Measurements from ENCODE around the gene ITPR2.

Gene ITPR2

DNA sequence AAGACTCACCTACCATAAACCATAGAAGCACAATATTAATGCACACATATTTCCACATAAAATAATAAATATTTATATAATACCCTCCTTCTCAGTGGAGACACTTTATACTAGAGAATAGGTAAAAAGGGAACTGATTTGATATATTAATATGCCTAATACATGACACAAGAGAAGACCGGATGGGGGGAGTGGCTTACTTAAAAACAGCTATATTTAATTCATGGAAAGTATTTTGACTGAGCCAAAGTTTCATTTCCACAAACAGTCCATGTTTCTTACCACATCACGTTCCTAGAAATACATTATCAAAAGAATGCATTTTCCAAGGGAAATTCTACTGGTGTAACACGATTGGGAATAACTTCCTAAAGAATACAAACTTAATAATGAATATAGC, 63.4 kb downstream of the ITPR2 start:
- Histone ChIP-seq H3K4me3 (ENCODE audit: low read depth, low read length, poor library complexity, severe bottlenecking) (no peak overlapping the region), H3F3A (ENCODE audit: insufficient read depth, low read length) (no peaks in the 10 kb centered on the region), H3K9me3 (ENCODE audit: low read length) (no peaks in the 10 kb centered on the region), H4K20me1 (ENCODE audit: insufficient read depth, low read length) (no peaks in the 10 kb centered on the region), H3K9me2 (ENCODE audit: low read depth, low read length) (no peaks in the 10 kb centered on the region), H3K9ac (ENCODE audit: low read length) (no peak overlapping the region), H3K27me3 (ENCODE audit: insufficient read depth, low read length) (no peaks in the 10 kb centered on the region), H2AFZ (ENCODE audit: low read length) (no peak overlapping the region), H3K79me2 (ENCODE audit: insufficient read depth, low read length) (no peaks in the 10 kb centered on the region), H3K4me2 (ENCODE audit: low read length) (no peak overlapping the region), H3K27ac (ENCODE audit: low read depth, low read length, poor library complexity, severe bottlenecking) (no peak overlapping the region), H3K4me1 (ENCODE audit: insufficient read depth, low read length, severe bottlenecking) (peaks cover 22% of the 10 kb centered on the region), H3K36me3 (ENCODE audit: insufficient read depth, low read length) (peaks cover 5% of the 10 kb centered on the region; the same call in 1 of the 2 replicates)
- TF ChIP-seq, protein P1, sequence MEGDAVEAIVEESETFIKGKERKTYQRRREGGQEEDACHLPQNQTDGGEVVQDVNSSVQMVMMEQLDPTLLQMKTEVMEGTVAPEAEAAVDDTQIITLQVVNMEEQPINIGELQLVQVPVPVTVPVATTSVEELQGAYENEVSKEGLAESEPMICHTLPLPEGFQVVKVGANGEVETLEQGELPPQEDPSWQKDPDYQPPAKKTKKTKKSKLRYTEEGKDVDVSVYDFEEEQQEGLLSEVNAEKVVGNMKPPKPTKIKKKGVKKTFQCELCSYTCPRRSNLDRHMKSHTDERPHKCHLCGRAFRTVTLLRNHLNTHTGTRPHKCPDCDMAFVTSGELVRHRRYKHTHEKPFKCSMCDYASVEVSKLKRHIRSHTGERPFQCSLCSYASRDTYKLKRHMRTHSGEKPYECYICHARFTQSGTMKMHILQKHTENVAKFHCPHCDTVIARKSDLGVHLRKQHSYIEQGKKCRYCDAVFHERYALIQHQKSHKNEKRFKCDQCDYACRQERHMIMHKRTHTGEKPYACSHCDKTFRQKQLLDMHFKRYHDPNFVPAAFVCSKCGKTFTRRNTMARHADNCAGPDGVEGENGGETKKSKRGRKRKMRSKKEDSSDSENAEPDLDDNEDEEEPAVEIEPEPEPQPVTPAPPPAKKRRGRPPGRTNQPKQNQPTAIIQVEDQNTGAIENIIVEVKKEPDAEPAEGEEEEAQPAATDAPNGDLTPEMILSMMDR (IDR thresholded peaks at IDR 0.05; ENCODE audit: low read length): no peak
- no peak for TF ChIP-seq EZH2 (IDR thresholded peaks at IDR 0.05; ENCODE audit: borderline replicate concordance, low read length)

DNA sequence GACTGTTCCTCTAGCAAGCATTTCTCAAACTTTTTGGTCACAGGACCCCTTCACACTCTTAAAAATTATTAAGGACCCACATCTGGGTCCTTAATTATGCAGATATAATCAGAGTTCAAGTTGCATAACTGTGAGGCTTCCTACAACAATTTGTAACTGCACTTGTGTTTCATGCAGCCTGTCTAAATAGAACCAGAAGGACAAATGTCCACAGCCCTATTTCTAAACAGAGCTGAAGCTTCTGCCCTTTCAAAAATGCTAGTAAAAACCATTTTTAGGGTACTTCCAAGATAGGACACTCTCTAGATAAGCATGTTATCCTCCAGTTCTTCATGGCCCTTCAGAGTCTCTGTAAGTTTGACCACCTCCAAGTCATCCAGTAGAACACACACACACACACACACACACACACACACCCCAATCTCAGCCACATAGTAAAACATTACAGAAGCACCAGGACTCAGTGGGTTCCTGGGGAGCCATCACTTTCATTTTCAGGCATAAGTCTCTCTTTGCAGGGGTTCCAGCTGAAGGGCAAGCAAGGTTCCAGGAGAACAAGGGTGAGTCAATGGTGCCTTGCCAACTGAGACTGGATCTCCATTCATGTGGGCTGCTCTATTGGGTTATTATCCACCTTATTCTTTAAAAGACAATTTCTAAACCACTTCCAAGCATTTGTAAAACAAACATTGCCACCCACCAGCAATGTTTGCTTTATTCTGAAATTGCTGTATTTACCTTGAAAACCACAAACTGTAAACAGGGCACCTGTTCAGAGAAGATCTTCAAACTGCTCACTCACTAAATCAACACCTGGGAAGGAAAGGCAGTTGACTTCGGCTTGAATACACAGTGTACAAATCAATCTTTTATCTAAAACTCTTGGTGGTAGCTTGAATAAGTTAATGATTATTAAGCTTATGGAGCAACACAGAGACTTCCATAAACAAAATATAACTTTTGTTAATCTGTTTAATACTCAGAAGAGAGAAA, 64.1 kb downstream of the ITPR2 start:
- Histone ChIP-seq H3F3A (ENCODE audit: insufficient read depth, low read length) (no peaks in the 10 kb centered on the region), H3K9me3 (ENCODE audit: low read length) (no peaks in the 10 kb centered on the region), H3K36me3 (ENCODE audit: insufficient read depth, low read length) (peaks cover 5% of the 10 kb centered on the region; the same call in 1 of the 2 replicates), H3K79me2 (ENCODE audit: insufficient read depth, low read length) (no peaks in the 10 kb centered on the region; the same call in 1 of the 2 replicates), H3K4me1 (ENCODE audit: insufficient read depth, low read length, severe bottlenecking) (peaks cover 22% of the 10 kb centered on the region), H3K9ac (ENCODE audit: low read length) (no peak overlapping the region), H3K4me3 (ENCODE audit: low read depth, low read length, poor library complexity, severe bottlenecking) (no peak overlapping the region), H2AFZ (ENCODE audit: low read length) (no peak overlapping the region), H3K4me2 (ENCODE audit: low read length) (no peak overlapping the region), H3K9me2 (ENCODE audit: low read depth, low read length) (no peaks in the 10 kb centered on the region), H4K20me1 (ENCODE audit: insufficient read depth, low read length) (no peaks in the 10 kb centered on the region), H3K27me3 (ENCODE audit: insufficient read depth, low read length) (no peaks in the 10 kb centered on the region), H3K27ac (ENCODE audit: low read depth, low read length, poor library complexity, severe bottlenecking) (no peak overlapping the region)
- no peak for TF ChIP-seq EZH2 (IDR thresholded peaks at IDR 0.05; ENCODE audit: borderline replicate concordance, low read length)
- TF ChIP-seq, protein P1 (IDR thresholded peaks at IDR 0.05; ENCODE audit: low read length): no peak

DNA sequence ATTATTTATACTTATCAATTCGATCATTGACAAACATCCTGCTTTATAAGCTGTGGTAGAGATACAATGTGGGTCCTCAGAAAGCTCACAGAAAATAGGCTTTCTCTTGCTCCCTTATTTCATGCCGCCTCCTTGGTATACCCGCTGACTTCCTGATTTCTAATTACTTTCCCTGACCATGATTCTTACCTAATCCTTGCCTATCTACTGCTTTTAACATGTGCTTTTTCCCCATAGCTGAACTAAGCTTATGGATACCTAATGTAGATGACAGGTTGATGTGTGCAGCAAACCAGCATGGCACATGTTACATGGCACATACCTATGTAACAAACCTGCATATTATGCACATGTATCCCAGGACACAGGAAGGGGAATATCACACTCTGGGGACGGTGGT, 65.1 kb downstream of the ITPR2 start:
- peaks cover 5% of the 10 kb centered on the region; the same call in 1 of the 2 replicates for H3K36me3 ChIP-seq (ENCODE audit: insufficient read depth, low read length)
- no peaks in the 10 kb centered on the region for H3K9me2 ChIP-seq (ENCODE audit: low read depth, low read length)
- H3K4me1 ChIP-seq (ENCODE audit: insufficient read depth, low read length, severe bottlenecking): peaks cover 22% of the 10 kb centered on the region
- TF ChIP-seq, protein P1 (IDR thresholded peaks at IDR 0.05; ENCODE audit: low read length): no peak
- no peak for TF ChIP-seq EZH2 (IDR thresholded peaks at IDR 0.05; ENCODE audit: borderline replicate concordance, low read length)
- no peak overlapping the region for H3K9ac ChIP-seq (ENCODE audit: low read length)
- no peaks in the 10 kb centered on the region for H4K20me1 ChIP-seq (ENCODE audit: insufficient read depth, low read length)
- no peaks in the 10 kb centered on the region for H3K27me3 ChIP-seq (ENCODE audit: insufficient read depth, low read length)
- H2AFZ ChIP-seq (ENCODE audit: low read length): no peak overlapping the region
- no peak overlapping the region for H3K27ac ChIP-seq (ENCODE audit: low read depth, low read length, poor library complexity, severe bottlenecking)
- H3K79me2 ChIP-seq (ENCODE audit: insufficient read depth, low read length): peaks cover 4% of the 10 kb centered on the region
- H3F3A ChIP-seq (ENCODE audit: insufficient read depth, low read length): no peaks in the 10 kb centered on the region
- H3K9me3 ChIP-seq (ENCODE audit: low read length): peaks cover 3% of the 10 kb centered on the region; the same call in 1 of the 2 replicates
- no peak overlapping the region for H3K4me3 ChIP-seq (ENCODE audit: low read depth, low read length, poor library complexity, severe bottlenecking)
- no peak overlapping the region for H3K4me2 ChIP-seq (ENCODE audit: low read length)

All from OCI-LY1 (cell line).